DMS 273 (cell line): Measurements from ENCODE around the gene AANAT.

Experiments
- DNase-seq: peaks from one replicate; lab custom pipeline; 2025; ENCODE audit not compliant: unreplicated experiment; lab: John Stamatoyannopoulos, UW

Gene AANAT

GRCh38 chr17:76441686-76442340, 25.6 kb upstream of the AANAT start:
- DNase-seq, result no peak

GRCh38 chr17:76442341-76443338, 24.8 kb upstream of the AANAT start:
- DNase-seq, result no peak

- DNase-seq, result no peak
These were observed 22.7 kb upstream of the AANAT start for GRCh38 chr17:76444518-76445311.

GRCh38 chr17:76445697-76446448, 21.5 kb upstream of the AANAT start:
- DNase-seq, result no peak

DNA sequence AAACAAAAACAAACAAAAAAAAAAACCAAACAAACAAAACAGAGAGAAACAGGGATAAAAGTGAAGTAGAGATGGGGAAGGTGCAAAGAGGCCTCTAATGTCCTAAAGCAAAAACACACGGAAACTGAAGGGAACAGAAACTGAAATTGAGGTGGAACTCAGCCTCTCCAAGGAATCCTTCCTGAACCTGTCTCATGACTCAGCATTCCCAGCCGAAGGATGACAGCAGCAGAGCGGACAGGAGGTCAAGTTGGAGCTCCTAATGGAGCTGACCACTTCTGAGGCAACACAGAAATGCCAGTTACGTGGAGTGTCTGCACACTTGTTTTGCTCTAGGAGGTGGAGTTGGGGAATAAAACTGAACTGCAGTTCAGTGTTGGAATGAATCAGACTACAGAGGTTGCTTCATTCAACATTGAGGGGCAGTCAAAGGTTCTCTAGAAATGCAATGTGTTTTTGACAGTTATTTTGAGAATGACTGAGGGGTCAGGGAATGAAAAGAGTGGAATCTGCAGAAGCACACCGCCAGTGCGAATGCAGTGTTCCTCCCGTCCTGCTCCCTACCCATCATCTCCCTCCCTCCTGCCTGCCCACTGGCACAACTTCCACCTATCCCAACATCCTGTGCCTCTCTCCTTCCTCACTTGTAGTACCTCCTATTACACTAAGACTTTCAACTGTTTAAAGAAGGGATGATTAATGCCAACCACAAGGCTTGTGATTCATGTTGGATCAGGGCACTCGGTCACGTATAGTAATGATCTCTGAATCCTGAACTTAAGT, 20.8 kb upstream of the AANAT start:
- DNase-seq, result no peak

DNA sequence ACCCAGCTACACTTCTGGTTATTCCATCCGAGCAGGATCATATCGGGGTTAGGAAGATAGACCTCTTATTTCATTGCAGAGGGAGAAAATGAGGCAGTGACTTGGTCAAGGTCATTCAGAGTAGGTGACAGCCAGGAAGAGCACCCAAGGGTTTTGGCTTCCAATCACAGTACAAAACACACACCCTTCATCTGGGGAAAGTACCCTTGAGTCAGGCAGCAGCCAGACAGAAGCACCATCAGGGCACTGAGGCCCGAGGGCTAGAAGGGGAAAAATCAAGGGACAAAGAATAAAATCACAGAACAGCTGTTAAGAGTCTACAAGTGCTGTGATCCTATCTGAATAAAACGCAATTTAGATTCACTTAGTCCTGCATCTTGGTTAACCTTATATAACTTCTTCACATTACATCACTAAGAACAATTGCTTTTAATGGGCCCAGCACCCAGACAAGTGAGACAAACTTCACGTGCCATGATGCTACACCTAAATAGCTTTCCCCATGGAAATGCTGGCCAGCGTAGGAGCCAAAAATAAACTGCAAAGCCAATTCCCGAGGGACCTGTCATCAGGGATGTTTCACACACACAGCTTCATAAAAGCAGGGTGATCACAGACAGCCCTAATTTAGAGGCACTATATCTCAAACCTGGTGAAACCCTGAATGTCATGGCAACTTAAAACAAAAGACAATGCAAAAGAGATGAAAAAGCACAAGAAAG, 19.3 kb upstream of the AANAT start:
- DNase-seq, result peak; percentile 53

GRCh38 chr17:76449126-76449525, 18.3 kb upstream of the AANAT start:
- DNase-seq, result no peak

DNA sequence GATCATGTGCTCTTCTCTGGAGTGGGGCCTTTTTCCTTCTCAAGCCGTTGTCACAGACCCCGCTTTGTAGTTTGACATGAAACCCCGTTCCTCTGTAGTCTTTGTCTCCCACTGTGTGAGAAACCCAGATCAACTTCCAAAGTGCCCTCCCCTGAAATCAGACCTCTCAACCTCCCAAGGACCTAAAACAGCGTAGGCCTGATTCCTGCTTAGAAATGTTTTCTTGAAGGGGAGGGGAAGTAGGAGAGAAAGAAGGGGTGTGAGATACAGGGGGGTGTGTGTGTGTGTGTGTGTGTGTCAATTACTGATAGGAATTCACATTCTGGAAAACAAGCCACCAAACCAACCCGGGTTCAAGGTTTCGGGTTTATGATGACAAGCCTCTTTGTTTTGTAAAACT, 15.9 kb upstream of the AANAT start:
- no peak for DNase-seq

DNA sequence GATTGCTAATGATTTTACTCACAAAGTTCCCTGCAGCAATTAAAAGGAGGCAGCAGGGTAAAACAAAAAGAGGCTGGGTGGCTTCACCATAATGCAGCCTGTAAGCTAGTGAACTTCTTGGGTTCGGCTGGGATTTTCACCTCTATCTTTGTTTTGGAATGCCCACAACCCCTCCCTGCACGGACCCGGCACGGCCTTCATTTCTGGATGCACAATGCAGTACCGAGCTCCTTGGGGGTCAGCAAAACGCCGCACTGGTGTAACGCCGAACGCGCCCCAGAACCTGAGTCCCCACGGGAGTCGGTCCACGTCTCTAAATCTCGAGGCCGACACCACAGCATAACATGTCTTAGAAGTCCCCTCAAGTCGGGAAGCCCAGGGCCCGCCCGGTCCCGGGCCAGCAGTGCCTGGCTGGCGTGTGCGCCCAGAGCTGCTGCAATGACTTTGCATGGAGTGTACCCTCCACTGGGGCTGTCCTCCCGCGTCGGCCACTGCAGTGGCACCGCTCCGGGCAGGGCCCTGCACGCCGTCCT, 15.2 kb upstream of the AANAT start:
- DNase-seq, result peak; percentile 58

GRCh38 chr17:76452660-76453430, 14.6 kb upstream of the AANAT start, which contains the start of gene UBE2O:
Gene UBE2O (minus strand): TSS chr17:76453152. CDS start chr17:76453141, 11 bp downstream.
- DNase-seq, result peak; percentile 95

DNA sequence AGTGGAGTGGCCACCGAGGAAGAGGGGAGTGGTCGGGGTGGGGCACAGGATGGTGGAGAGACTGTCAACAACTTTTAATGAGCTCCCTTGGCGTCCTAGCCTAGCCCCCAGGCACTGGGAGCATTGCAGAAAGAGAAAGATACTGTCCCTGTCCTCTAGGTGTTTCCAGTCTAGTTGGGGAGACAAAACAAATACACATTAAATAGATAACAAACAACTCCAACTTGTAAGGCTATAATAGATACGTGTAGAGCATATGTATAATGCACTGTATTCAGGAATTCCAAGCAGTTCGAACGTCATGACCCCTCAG, 14.0 kb upstream of the AANAT start:
- no peak for DNase-seq

- DNase-seq, result peak; percentile 78
These were observed 8.6 kb upstream of the AANAT start for GRCh38 chr17:76458580-76459490.

DNA sequence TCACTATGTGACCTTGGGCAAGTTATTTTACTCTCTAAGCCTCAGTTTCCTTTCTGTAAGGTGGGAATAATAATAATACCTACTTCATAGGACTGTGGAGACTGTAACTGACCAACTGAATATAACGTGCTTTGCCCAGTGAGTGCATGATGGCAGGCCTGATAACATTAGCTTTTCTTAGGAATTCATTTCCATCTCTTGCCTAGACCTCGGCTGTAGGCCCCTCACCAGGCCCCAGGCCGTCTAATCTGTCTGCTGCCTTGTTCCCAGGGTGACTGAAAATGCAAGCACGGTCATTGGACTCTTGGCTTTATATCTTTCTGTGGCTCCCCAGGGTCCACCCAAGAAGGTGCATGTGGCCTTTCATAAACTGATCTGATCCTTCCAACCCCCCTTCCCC, 7.7 kb upstream of the AANAT start:
- DNase-seq, result no peak

- DNase-seq, result no peak
These were observed 5.4 kb upstream of the AANAT start for GRCh38 chr17:76461765-76462555.

DNA sequence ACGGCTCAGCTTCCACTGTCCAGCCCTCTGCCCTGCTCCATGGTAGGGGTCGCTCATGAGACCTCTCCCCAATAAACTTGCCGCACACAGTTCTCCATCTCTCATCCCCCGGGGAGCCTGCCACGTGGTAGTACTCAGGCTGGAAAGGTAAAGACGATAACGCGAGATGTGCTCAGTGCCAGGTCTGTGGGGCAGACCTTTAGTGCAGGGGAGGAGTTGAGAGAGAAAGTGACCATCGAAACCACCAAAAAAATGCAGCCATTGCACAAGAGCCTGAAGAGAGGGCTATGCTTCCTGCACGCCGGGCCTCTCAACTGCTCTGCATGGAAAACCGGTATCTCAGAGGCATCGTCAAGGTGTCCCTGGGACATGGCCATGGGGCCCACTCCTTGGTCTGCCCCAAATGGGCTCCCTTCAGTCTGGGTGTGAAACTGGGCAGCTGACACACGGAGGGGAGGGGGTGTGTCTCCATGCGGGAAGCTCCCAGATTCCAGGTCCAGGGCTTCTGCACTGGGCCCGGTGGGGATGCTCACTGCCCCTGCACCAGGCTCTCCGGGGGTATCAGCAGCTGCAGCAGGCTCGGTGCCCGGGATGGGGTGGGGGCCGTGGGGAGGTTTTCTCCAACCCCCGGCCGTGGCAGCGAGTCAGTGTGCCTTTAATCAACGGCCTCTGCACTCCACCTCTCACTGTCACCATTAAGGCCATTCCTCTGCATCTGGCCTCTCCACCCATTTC, 4.7 kb upstream of the AANAT start:
- DNase-seq, result no peak

GRCh38 chr17:76466775-76467130, 650 bp upstream of the AANAT start:
- no peak for DNase-seq
